MM.1S (cell line): ENCODE results near the gene SCPEP1.
A peak's percentile ranks its signal among the peaks of the same experiment; 100 is the strongest.

Experiments used
- DNase-seq: peaks from one replicate; pipeline ENCODE4 v3.0.0-alpha.2; 2015
- H2AFZ ChIP-seq: fragments of 300-600 bp; sonication (generic); 2 replicates; pipeline ENCODE4 v1.6.0; 2016; ENCODE audit warnings: antibody characterized with exemption, low read length
- H3F3A ChIP-seq: fragments of 300-600 bp; sonication (generic); 2 replicates; pipeline ENCODE4 v1.6.1; 2016; ENCODE audit warnings: mild to moderate bottlenecking, antibody characterized with exemption, low read length, moderate library complexity, mixed read lengths; ENCODE audit not compliant: insufficient read depth
- H3K27ac ChIP-seq: fragments of 300-600 bp; sonication (generic); 2 replicates; pipeline ENCODE4 v1.5.1; 2016; ENCODE audit warnings: mild to moderate bottlenecking, low read length
- H3K27me3 ChIP-seq: fragments of 300-600 bp; sonication (generic); replicated peaks from 2 replicates; pipeline ENCODE4 v1.6.0; 2016; ENCODE audit warnings: low read length; ENCODE audit not compliant: insufficient read depth
- H3K36me3 ChIP-seq: fragments of 300-600 bp; sonication (generic); replicated peaks from 2 replicates; pipeline ENCODE4 v1.6.1; 2016; ENCODE audit warnings: mild to moderate bottlenecking, low read length, mixed read lengths; ENCODE audit not compliant: insufficient read depth
- H3K4me1 ChIP-seq: fragments of 300-600 bp; sonication (generic); 2 replicates; pipeline ENCODE4 v1.6.1; 2016; ENCODE audit warnings: low read length, mixed read lengths
- H3K4me2 ChIP-seq: fragments of 300-600 bp; sonication (generic); 2 replicates; pipeline ENCODE4 v1.6.0; 2016; ENCODE audit warnings: low read depth, low read length
- H3K4me3 ChIP-seq: fragments of 300-600 bp; sonication (generic); 2 replicates; pipeline ENCODE4 v1.5.1; 2016; ENCODE audit warnings: low read length, mixed read lengths
- H3K79me2 ChIP-seq: fragments of 300-600 bp; sonication (generic); 2 replicates; pipeline ENCODE4 v1.6.1; 2016; ENCODE audit warnings: mixed run types, low read length, mixed read lengths
- H3K9ac ChIP-seq: fragments of 300-600 bp; sonication (generic); 2 replicates; pipeline ENCODE4 v1.6.1; 2016; ENCODE audit warnings: low read length, mixed read lengths
- H3K9me2 ChIP-seq: fragments of 300-600 bp; sonication (generic); replicated peaks from 2 replicates; pipeline ENCODE4 v1.6.1; 2016; ENCODE audit warnings: mild to moderate bottlenecking, low read length, mixed read lengths; ENCODE audit not compliant: insufficient read depth
- H3K9me3 ChIP-seq: fragments of 300-600 bp; sonication (generic); replicated peaks from 2 replicates; pipeline ENCODE4 v1.6.1; 2016; ENCODE audit warnings: mild to moderate bottlenecking, low read length, mixed read lengths; ENCODE audit not compliant: insufficient read depth
- H4K20me1 ChIP-seq: fragments of 300-600 bp; sonication (generic); 2 replicates; pipeline ENCODE4 v1.6.1; 2016; ENCODE audit warnings: mild to moderate bottlenecking, low read length, moderate library complexity, mixed read lengths; ENCODE audit not compliant: insufficient read depth
- EZH2 ChIP-seq: fragments of 300-600 bp; sonication (generic); optimal IDR thresholded peaks from 2 replicates; pipeline ENCODE3; 2017; ENCODE audit warnings: low read depth, mild to moderate bottlenecking, antibody characterized with exemption, low read length, mixed read lengths
- EZH2phosphoT487 ChIP-seq: fragments of 300-600 bp; sonication (generic); IDR thresholded peaks from 2 replicates; pipeline ENCODE4 v1.6.1; 2018; ENCODE audit warnings: antibody characterized with exemption, low read length
- TF ChIP-seq, protein P1 (sequence below): fragments of 300-600 bp; sonication (generic); IDR thresholded peaks from 2 replicates; pipeline ENCODE4 v1.5.1; 2016; ENCODE audit warnings: antibody characterized with exemption, low read length, mixed read lengths

SCPEP1 gene

DNA sequence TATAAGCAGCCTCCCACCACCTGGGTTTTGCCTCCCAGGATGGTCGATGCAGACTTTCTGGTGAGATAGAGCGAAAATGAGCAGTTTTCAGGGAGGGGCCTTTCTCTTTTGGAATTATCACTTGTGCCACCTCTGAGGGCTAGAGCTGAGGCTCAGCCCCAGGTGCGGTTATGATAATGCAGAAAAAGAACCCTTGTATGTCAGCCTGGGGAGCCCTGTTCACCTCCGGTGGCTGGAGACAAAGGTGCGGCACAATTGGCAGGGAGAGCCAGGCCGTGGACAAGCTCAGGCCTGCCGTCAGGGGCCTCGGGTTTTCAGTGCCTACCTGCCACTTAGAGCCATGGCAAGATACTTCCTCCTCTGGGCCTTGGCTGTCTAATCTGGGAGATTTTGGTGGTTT is 4.4 kb downstream of the SCPEP1 start:
- Histone ChIP-seq H3K36me3 (peaks cover 3% of the 10 kb centered on the region), H3K27me3 (no peaks in the 10 kb centered on the region), H3K4me2 (peak overlapping the region; percentile 47; the same call in 1 of the 2 replicates), H3K9ac (peak overlapping the region; percentile 0; the same call in 1 of the 2 replicates), H2AFZ (no peak overlapping the region), H3K9me3 (no peaks in the 10 kb centered on the region), H4K20me1 (peaks cover 7% of the 10 kb centered on the region; the same call in 1 of the 2 replicates), H3K79me2 (peaks cover 86% of the 10 kb centered on the region), H3K4me3 (no peak overlapping the region), H3K4me1 (peaks cover 35% of the 10 kb centered on the region), H3K27ac (peak overlapping the region; percentile 37; the same call in 1 of the 2 replicates), H3F3A (peaks cover 21% of the 10 kb centered on the region), H3K9me2 (no peaks in the 10 kb centered on the region)
- TF ChIP-seq, protein P1, sequence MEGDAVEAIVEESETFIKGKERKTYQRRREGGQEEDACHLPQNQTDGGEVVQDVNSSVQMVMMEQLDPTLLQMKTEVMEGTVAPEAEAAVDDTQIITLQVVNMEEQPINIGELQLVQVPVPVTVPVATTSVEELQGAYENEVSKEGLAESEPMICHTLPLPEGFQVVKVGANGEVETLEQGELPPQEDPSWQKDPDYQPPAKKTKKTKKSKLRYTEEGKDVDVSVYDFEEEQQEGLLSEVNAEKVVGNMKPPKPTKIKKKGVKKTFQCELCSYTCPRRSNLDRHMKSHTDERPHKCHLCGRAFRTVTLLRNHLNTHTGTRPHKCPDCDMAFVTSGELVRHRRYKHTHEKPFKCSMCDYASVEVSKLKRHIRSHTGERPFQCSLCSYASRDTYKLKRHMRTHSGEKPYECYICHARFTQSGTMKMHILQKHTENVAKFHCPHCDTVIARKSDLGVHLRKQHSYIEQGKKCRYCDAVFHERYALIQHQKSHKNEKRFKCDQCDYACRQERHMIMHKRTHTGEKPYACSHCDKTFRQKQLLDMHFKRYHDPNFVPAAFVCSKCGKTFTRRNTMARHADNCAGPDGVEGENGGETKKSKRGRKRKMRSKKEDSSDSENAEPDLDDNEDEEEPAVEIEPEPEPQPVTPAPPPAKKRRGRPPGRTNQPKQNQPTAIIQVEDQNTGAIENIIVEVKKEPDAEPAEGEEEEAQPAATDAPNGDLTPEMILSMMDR: no peak
- no peak for TF ChIP-seq EZH2
- TF ChIP-seq EZH2phosphoT487: no peak
- peak; percentile 24 for DNase-seq

DNA sequence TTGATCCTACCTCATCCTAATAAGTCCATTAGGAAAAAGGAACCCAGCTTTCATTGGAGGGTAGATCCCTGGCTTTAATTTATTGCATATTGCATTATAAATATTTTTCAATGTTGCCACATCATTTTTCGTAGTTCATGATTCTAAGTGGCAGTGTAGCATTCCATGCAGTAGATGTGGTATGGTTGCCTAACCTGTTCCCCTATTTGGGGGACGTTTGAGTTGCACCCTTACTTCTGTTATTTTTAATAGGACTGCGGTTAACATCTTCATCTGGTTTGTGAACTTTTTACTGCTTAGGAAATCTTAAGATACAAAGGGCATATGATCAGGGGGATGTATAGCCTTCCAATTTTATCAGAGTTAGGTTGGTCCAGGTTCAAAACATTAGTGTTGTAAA is 5.4 kb downstream of the SCPEP1 start:
- H3F3A ChIP-seq: peaks cover 13% of the 10 kb centered on the region
- peaks cover 85% of the 10 kb centered on the region for H3K79me2 ChIP-seq
- no peak overlapping the region for H3K27ac ChIP-seq
- DNase-seq: no peak
- TF ChIP-seq, protein P1: no peak
- TF ChIP-seq EZH2: no peak
- TF ChIP-seq EZH2phosphoT487: no peak
- no peak overlapping the region for H3K4me2 ChIP-seq
- H4K20me1 ChIP-seq: peaks cover 7% of the 10 kb centered on the region; the same call in 1 of the 2 replicates
- H3K9ac ChIP-seq: no peak overlapping the region
- no peak overlapping the region for H2AFZ ChIP-seq
- H3K4me3 ChIP-seq: no peak overlapping the region
- H3K36me3 ChIP-seq: peaks cover 9% of the 10 kb centered on the region
- H3K4me1 ChIP-seq: peaks cover 35% of the 10 kb centered on the region
- H3K9me3 ChIP-seq: no peaks in the 10 kb centered on the region
- no peaks in the 10 kb centered on the region for H3K9me2 ChIP-seq
- H3K27me3 ChIP-seq: no peaks in the 10 kb centered on the region

DNA sequence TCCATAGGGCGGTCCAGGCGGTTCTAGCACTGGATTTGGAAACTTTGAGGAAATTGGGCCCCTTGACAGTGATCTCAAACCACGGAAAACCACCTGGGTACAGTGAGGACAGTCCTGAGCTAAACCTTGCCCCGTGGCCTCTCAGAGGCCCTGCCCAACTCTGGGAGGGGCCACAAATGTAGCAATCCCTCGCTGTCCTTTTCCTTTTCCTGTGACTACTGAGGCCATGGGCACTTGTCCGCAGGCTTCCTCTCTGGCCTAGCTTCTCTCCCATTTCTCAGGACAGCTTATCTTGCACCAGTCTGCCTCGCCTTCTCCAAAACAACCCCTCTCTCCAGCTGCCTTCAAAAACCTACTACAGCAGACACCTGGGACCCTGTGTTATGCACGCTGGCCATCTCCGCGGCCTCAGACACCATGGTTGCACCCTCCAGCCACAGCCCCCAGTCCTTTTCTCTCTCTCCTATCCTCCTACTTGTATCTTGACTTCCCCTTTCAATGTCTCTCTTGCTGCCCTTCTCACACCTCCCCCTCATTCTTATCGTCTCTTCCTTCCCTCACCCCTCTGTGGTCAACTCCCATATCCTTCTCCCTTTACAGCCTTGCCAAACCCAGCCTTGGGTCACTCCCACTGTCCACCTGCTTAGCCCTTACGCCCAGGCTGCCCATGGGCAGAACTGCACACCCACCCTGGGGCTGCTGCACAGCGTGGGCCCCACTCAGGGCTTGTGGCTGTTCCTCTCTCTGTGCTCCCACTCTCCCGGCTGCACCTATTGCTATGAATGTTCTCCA is 7.6 kb downstream of the SCPEP1 start:
- Histone ChIP-seq H3K36me3 (peaks cover 9% of the 10 kb centered on the region), H4K20me1 (peaks cover 11% of the 10 kb centered on the region; the same call in 1 of the 2 replicates), H3F3A (peaks cover 3% of the 10 kb centered on the region; the same call in 1 of the 2 replicates), H3K4me3 (no peak overlapping the region), H3K27ac (no peak overlapping the region), H3K4me2 (no peak overlapping the region), H3K9me3 (no peaks in the 10 kb centered on the region), H3K9ac (no peak overlapping the region), H3K4me1 (peaks cover 24% of the 10 kb centered on the region), H2AFZ (no peak overlapping the region), H3K9me2 (no peaks in the 10 kb centered on the region), H3K79me2 (peaks cover 68% of the 10 kb centered on the region), H3K27me3 (no peaks in the 10 kb centered on the region)
- TF ChIP-seq EZH2phosphoT487 (no peak), EZH2 (no peak)
- TF ChIP-seq, protein P1: no peak
- DNase-seq: no peak
